Activated naive CD4-positive, alpha-beta T cell treated with anti-CD3 and anti-CD28 coated beads, Interleukin-2, amount 50 U/mL, for 72 hours (primary cell): ENCODE measurements around the gene SLIT1. TPM values are rescaled to one million over a fixed set of nuclear protein-coding genes. Genes with fewer than 3 reads are reported as not detected.

Experiments used
- ATAC-seq, 2 donors: fragments of 150-1000 bp; cut with Tn5 transposase; 2 replicates each; pipeline ENCODE4 v1.10.0; 2021; ENCODE audit warnings: mild to moderate bottlenecking in 2 of 2, moderate library complexity in 2 of 2
- DNase-seq, 2 donors: peaks; one replicate each; pipeline ENCODE4 v3.0.0; 2021 to 2022; ENCODE audit warnings: low spot score in 2 of 2
- H3K27ac Mint-ChIP-seq, 2 donors: one replicate each; pipeline ENCODE4 v1.8.0; 2022; ENCODE audit warnings: mild to moderate bottlenecking in 2 of 2, mixed read lengths in 2 of 2
- H3K36me3 Mint-ChIP-seq, 2 donors: one replicate each; pipeline ENCODE4 v1.8.0; 2022; ENCODE audit warnings: mixed read lengths in 2 of 2
- H3K9me3 Mint-ChIP-seq, 2 donors: one replicate each; pipeline ENCODE4 v1.8.0; 2022; ENCODE audit warnings: mixed read lengths in 2 of 2
- total RNA-seq, 2 donors: library from RNA; stranded (reverse); gene quantifications; one replicate each; pipeline ENCODE4 v1.2.3, GENCODE V29; 2022

The SLIT1 gene
- total RNA-seq, 2 donors from 2014 or later, result 0.99 to 1.4 TPM

DNA sequence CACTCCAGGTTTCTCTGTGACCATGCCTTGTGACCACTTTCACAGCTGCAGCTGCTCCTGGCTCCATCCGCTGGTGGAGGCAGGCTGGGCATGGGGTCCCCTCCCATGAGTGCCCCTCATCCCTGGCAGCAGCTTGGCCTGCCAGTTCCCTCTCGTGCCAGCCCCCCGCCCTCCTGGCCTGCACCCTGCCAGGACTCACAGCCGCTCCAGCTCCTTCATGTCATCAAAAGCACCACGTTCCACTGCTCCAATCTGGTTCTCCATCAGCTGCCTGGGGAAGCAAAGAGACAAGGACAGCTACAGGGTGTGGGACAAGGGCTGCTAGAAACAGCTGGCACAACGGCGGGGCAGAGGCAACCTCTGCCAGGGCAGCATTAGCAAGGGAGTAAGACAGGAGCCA, 22.6 kb downstream of the SLIT1 start:
- H3K9me3 Mint-ChIP-seq, result no peaks in the 10 kb centered on the region
- no peak for DNase-seq
- no peaks in the 10 kb centered on the region for H3K36me3 Mint-ChIP-seq
- H3K27ac Mint-ChIP-seq, result no peak overlapping the region
- no peak for ATAC-seq

DNA sequence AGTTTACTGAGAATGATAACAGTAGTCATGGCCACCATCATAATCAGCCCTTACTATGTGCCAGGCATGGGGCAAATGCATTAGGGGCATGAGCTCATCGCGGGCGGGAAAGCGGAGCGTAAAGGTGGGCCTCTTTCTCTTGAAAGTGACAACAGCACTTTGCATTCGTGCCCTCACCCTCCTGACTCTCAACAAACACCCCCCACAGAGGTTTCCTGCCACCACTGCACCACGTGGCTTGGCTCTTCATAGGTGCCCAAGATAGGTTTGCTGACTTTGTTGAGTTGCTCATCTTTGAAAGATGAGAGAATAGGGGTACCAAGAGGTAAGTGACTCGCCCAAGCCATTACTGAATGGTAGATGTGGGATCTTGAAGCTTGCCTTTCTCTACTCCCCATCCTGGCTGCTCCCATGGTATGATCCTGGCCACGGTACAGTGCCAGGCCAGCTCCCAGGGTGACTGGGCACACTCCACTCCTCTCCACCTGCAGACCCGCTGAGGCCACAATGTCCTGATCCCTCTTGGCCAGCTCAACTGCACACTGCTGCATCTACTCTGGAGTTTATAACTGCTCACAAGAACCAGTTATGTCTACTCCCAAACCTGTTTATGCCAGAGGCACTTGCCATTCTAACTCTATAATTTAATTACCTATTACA, 26.0 kb downstream of the SLIT1 start:
- H3K27ac Mint-ChIP-seq, result no peak overlapping the region
- H3K36me3 Mint-ChIP-seq, result no peaks in the 10 kb centered on the region
- DNase-seq, result no peak
- no peaks in the 10 kb centered on the region for H3K9me3 Mint-ChIP-seq
- ATAC-seq, result no peak

DNA sequence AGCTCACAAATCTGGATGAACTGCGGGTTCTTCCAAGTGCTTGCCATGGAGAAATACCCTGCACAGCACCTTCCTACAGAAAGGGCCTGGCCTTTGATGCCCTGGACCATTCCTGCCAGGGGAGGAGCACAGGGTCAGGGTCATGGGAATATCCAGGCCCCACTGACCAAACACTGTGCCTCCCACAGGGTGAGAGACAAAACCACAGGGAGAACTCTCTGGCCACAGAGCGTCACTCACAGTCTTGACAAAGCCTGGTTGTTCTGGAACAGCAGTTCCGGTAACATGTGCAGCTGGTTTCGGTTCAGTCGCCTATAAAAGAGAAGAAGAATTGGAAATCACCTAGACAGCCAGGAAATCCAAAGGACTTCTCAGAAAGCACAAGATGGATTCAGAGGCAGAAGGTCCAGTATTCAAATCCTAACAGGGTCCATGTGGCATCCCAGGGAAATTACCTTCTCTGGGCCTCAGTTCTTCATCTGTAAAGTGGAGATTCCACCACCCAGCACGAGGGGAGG, 28.1 kb downstream of the SLIT1 start:
- no peaks in the 10 kb centered on the region for H3K9me3 Mint-ChIP-seq
- no peak for DNase-seq
- H3K36me3 Mint-ChIP-seq, result no peaks in the 10 kb centered on the region
- no peak overlapping the region for H3K27ac Mint-ChIP-seq
- ATAC-seq, result no peak

DNA sequence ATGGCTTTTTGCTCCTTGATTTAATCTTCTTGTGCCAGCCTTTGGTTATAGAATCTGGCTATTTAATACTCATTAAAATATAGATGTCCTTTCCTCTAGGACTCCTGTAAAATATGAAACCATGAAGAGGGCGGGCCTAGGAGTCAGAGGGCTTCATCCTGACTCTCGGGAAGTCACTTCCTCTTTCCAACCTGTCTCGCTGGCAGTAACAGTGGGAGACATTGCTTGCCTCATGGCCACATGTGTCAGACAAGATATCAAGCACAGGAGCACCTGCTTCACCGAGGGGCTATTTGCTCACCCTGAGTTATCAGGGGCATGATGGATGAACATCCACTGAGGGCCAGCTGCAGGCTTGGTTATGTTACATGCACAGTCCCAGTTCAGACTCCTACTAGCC, 31.0 kb downstream of the SLIT1 start:
- ATAC-seq (no peak), DNase-seq (no peak)
- H3K27ac Mint-ChIP-seq, result no peak overlapping the region
- H3K9me3 Mint-ChIP-seq, result no peaks in the 10 kb centered on the region
- H3K36me3 Mint-ChIP-seq, result no peaks in the 10 kb centered on the region

GRCh38 chr10:97154162-97154561, 31.6 kb downstream of the SLIT1 start:
- DNase-seq, result no peak
- Mint-ChIP-seq H3K27ac (no peak overlapping the region), H3K9me3 (no peaks in the 10 kb centered on the region), H3K36me3 (no peaks in the 10 kb centered on the region)
- ATAC-seq, result no peak

- ATAC-seq, result no peak
- H3K9me3 Mint-ChIP-seq, result no peaks in the 10 kb centered on the region
- no peak for DNase-seq
- no peaks in the 10 kb centered on the region for H3K36me3 Mint-ChIP-seq
- no peak overlapping the region for H3K27ac Mint-ChIP-seq
Measured at GRCh38 chr10:97153270-97153850, 32.4 kb downstream of the SLIT1 start.

DNA sequence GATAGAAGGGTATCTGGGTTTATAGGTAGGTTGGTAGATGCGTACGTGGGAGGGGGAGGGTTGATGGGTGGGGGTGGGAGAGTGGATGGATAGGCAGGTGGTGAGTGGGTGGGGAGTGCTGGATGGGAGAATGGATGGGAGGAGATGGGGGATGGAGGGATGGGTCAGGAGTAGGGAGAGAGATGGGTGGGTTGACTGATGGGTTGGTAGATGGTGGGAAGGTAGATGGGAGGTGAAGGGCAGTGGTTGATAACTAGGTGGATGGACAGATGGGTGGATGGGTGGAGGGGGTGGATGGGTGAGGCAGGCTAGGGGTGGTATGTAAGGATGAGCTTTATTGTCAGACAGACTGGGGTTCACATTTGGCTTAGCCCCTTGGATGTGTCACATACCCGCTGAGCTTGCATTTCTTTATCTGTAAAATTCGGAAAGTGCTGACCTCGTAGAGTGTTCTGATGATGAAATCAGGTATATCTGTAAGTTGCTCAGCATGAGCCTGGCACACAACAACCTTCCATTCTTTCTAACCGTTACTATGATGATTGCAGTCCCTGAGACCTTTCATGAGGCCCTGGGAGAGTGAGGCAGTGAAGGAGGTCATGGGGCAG, 34.3 kb downstream of the SLIT1 start:
- ATAC-seq, result no peak
- H3K9me3 Mint-ChIP-seq, result no peaks in the 10 kb centered on the region
- no peak for DNase-seq
- H3K36me3 Mint-ChIP-seq, result no peaks in the 10 kb centered on the region
- H3K27ac Mint-ChIP-seq, result no peak overlapping the region

GRCh38 chr10:97150616-97151015, 35.1 kb downstream of the SLIT1 start:
- no peak for ATAC-seq

GRCh38 chr10:97150013-97150595, 35.7 kb downstream of the SLIT1 start:
- no peaks in the 10 kb centered on the region for H3K36me3 Mint-ChIP-seq
- ATAC-seq (no peak), DNase-seq (no peak)
- H3K9me3 Mint-ChIP-seq, result no peaks in the 10 kb centered on the region
- H3K27ac Mint-ChIP-seq, result no peak overlapping the region

More at GRCh38 chr10:97150616-97151015, 35.1 kb downstream of the SLIT1 start:
- no peak for DNase-seq
- no peaks in the 10 kb centered on the region for H3K9me3 Mint-ChIP-seq
- H3K36me3 Mint-ChIP-seq, result no peaks in the 10 kb centered on the region
- H3K27ac Mint-ChIP-seq, result no peak overlapping the region

DNA sequence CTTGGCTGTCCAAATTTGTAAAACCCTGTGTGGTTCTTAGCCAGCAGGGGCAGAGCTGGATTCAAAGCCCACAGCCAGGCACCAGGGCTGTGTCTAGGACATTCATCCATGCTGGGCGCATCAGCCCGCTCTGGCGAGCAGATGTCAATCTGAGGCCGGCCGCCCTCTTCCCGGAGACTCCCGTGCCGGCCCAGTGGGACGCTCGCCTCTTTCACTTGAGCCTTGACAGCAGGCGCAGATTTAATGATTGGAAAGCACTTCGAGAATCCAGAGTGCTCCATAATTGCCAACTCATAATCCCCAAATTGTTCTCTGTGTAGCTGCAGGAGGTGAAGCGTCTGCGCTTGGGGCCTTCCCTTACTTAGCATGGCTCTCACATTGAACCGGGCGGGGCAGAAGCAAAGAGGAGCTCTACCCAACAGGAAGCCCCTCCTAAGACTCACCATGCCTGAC, 36.7 kb downstream of the SLIT1 start:
- Mint-ChIP-seq H3K27ac (no peak overlapping the region), H3K9me3 (no peaks in the 10 kb centered on the region), H3K36me3 (no peaks in the 10 kb centered on the region)
- ATAC-seq (no peak), DNase-seq (no peak)

- no peak overlapping the region for H3K27ac Mint-ChIP-seq
- no peaks in the 10 kb centered on the region for H3K9me3 Mint-ChIP-seq
- ATAC-seq (no peak), DNase-seq (no peak)
- H3K36me3 Mint-ChIP-seq, result no peaks in the 10 kb centered on the region
Measured at GRCh38 chr10:97144297-97144696, 41.5 kb downstream of the SLIT1 start.

DNA sequence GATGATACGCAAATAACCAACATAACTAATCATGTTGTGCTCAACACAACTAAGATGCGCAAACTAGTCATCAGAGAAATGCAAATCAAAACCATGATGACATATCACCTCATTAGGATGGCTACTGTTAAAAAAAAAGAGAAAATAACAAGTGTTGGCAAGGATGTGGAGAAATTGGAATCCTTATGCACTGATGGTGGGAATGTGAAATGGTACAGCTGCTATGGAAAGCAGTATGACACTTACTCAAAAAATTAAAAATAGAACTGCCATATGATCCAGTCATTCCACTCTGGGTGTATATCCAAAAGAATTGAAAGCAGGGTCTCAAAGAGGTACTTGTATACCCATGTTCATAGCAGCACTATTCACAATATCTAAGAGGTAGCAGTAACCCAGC, 42.9 kb downstream of the SLIT1 start:
- ATAC-seq (no peak), DNase-seq (no peak)
- Mint-ChIP-seq H3K9me3 (no peaks in the 10 kb centered on the region), H3K36me3 (no peaks in the 10 kb centered on the region), H3K27ac (no peak overlapping the region)

- H3K27ac Mint-ChIP-seq, result no peak overlapping the region
- H3K9me3 Mint-ChIP-seq, result no peaks in the 10 kb centered on the region
- no peaks in the 10 kb centered on the region for H3K36me3 Mint-ChIP-seq
- ATAC-seq (no peak), DNase-seq (no peak)
Measured at GRCh38 chr10:97140902-97141745, 44.6 kb downstream of the SLIT1 start.

DNA sequence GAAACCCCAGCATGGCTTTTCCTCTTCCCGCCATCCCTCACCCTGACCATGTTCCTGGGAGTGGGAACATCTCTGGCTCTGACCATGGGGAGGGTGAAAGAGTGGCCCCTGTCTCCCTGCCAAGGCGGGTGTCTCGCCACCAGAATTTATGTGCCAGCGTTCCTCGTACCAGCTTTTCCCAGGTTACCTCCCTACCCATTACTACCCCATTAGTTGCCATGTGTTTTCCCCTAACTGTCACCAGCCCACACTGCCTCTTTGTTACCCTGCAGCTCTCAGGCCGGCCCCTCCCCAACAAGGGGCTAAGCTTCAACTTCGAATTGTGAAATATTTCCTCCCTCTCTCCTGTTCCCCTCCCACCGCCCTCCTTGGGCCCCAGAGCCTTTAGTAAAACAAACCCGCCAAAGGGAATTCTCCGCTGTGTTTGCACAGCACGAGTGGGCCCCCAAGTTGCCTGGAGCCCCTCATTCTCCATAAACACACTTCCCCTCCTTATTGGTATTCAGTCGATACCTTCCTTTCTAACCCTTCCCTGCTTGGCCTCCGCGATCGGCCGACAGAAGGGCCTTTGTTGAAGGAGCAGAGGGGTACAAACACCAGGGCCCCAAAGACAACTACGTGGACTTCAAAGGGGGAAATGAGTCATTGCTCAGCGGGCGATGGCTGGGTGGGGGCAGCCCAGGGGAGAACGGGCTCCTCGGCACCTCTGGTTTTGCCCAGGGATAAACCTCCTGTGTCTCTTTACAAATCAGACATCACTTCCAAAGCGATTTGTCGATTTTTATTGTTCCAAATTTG, 45.5 kb downstream of the SLIT1 start:
- H3K36me3 Mint-ChIP-seq, result no peaks in the 10 kb centered on the region
- no peaks in the 10 kb centered on the region for H3K9me3 Mint-ChIP-seq
- ATAC-seq (no peak), DNase-seq (no peak)
- H3K27ac Mint-ChIP-seq, result no peak overlapping the region

DNA sequence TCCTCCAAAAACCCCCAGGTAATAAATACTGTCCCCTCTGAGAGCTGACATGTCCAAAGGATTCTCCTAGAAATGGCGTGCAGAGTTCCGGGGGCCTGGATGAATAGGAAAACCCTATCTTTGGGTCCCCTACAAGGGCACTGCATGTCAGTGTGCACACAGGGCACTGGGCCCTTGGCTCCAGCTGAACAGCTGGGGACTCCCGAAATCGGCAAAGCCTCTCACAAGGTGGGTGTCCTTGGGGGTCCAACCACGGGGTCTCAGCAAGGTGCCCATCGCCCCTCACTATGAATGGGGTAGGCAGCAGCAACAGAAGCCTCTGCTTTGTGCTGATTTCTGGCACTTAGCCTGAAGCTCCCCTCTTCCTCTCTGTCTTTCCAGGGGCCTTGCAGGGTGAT, 46.1 kb downstream of the SLIT1 start:
- ATAC-seq (no peak), DNase-seq (no peak)
- H3K36me3 Mint-ChIP-seq, result no peaks in the 10 kb centered on the region
- H3K9me3 Mint-ChIP-seq, result no peaks in the 10 kb centered on the region
- H3K27ac Mint-ChIP-seq, result no peak overlapping the region

DNA sequence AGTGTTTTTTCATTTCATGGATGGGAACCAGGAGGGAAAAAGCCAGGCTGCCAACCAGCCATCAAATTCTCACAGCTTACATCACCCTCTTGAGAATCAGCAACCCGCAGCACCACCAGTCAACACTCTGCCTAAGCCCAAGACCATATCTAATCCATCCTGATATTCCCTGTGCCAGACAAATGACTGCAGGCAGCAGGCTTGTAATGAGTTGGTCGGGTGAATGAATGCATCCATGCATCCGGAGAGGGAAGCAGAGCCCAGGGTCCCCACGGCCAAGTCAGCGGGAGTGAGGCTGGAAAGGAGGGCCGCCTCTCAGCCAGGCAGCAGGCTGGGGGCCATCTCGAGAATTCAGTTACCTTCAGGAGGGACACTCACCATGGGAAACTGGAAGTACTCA, 46.9 kb downstream of the SLIT1 start:
- Mint-ChIP-seq H3K27ac (no peak overlapping the region), H3K36me3 (no peaks in the 10 kb centered on the region), H3K9me3 (no peaks in the 10 kb centered on the region)
- DNase-seq (no peak), ATAC-seq (no peak)
